A549 (cell line): ENCODE measurements around the gene ADTRP.
"Not testable (repeated sequence)": the region's sequence is repeated elsewhere in the genome, so short reads cannot be mapped to it uniquely, and the experiment has no call there.

Source experiments
- CEBPB ChIP-seq, 2 experiments: fragments of >200 bp in 1 of 2; sonication (Bioruptor Twin) in 1 of 2; formaldehyde crosslinking in 1 of 2; IDR thresholded peaks; 2 replicates each; pipeline ENCODE4 v1.6.1; 2012 to 2016
- CHD2 ChIP-seq: fragments of 150-350 bp; IDR thresholded peaks from 2 replicates; pipeline ENCODE4 v1.6.1; 2014; ENCODE audit warnings: low read length; ENCODE audit not compliant: partially characterized antibody
- CTCF ChIP-seq: fragments of >200 bp; sonication (Bioruptor Twin); formaldehyde crosslinking; IDR thresholded peaks from 3 replicates; pipeline ENCODE4 v1.5.1; 2016
- HDAC2 ChIP-seq: fragments of 200-600 bp; sonication (generic); IDR thresholded peaks from 2 replicates; pipeline ENCODE4 v1.6.1; 2016
- HMGXB4 ChIP-seq: fragments of 250-450 bp; sonication (Bioruptor Pico); IDR thresholded peaks from 2 replicates; pipeline ENCODE4 v1.5.0; 2021; ENCODE audit warnings: mild to moderate bottlenecking, moderate library complexity, borderline replicate concordance
- JUNB ChIP-seq: fragments of >200 bp; sonication (Bioruptor Twin); formaldehyde crosslinking; IDR thresholded peaks from 2 replicates; pipeline ENCODE4 v1.6.1; 2016
- MAFK ChIP-seq: fragments of 450-650 bp; IDR thresholded peaks from 2 replicates; pipeline ENCODE4 v1.6.1; 2014; ENCODE audit not compliant: partially characterized antibody
- NR3C1 ChIP-seq: fragments of >200 bp; sonication (Bioruptor Twin); formaldehyde crosslinking; IDR thresholded peaks from 3 replicates; pipeline ENCODE4 v1.6.1; 2017
- POLR2A ChIP-seq: IDR thresholded peaks from 2 replicates; pipeline ENCODE4 v1.6.1; 2012; ENCODE audit warnings: mild to moderate bottlenecking, low read length
- RFX5 ChIP-seq: fragments of 450-650 bp; IDR thresholded peaks from 2 replicates; pipeline ENCODE4 v1.7.1; 2014; ENCODE audit warnings: antibody characterized with exemption, mild to moderate bottlenecking, moderate library complexity
- SMC3 ChIP-seq: fragments of >200 bp; sonication (Bioruptor Twin); formaldehyde crosslinking; IDR thresholded peaks from 3 replicates; pipeline ENCODE4 v1.6.1; 2018; ENCODE audit warnings: inconsistent platforms
- ZNF302 ChIP-seq: fragments of 250-450 bp; sonication (Bioruptor Pico); IDR thresholded peaks from 2 replicates; pipeline ENCODE4 v1.9.0; 2021; ENCODE audit warnings: inconsistent platforms, mild to moderate bottlenecking, moderate library complexity

GRCh38 chr6:11680479-11680878 lies 98.1 kb downstream of the ADTRP start:
- TF ChIP-seq CTCF; NR3C1; CHD2; MAFK; JUNB; SMC3; POLR2A; RFX5; HMGXB4 (CRISPR knock-in tag); HDAC2; ZNF302 (CRISPR knock-in tag); CEBPB (IDR thresholded peaks at IDR 0.05): not testable (repeated sequence)
